Measurements from ENCODE around the gene UBE2E2. TPM values are rescaled to one million over a fixed set of nuclear protein-coding genes. Genes with fewer than 3 reads are reported as not detected.

UBE2E2 gene
- total RNA-seq, 1 experiment from 2014 or later = 38.6 TPM

- H3K23me2 ChIP-seq (ENCODE audit: insufficient read length, low read depth, low read length, poor library complexity, severe bottlenecking) = no peaks in the 10 kb centered on the region
- no peaks in the 10 kb centered on the region for H3K27me3 ChIP-seq (ENCODE audit: insufficient read depth, low read length)
- Mint-ChIP-seq H3K27me3 (ENCODE audit: low read depth) (no peaks in the 10 kb centered on the region), H3K4me1 (peaks cover 3 to 4% of the 10 kb centered on the region in 2 experiments; a peak in 2 of 4 replicates), H3K36me3 (ENCODE audit: insufficient read depth in 1 of 3, low read depth in 3 of 3) (peaks cover 0 to 12% (median 5%) of the 10 kb centered on the region in 3 experiments; a peak in 4 of 7 replicates), H3K4me3 (no peak overlapping the region), H3K9me3 (peaks cover 11 to 12% of the 10 kb centered on the region in 2 experiments), H3K27ac (no peak overlapping the region)
- no peak overlapping the region for H2BK12ac ChIP-seq (ENCODE audit: insufficient read length, low read depth, low read length)
- H3T11ph ChIP-seq (ENCODE audit: low read length) = no peak overlapping the region
- H4K20me1 ChIP-seq (ENCODE audit: control insufficient read depth, insufficient read depth, insufficient read length) = no peaks in the 10 kb centered on the region
- DNase-seq = no peak
- no peaks in the 10 kb centered on the region for H3K9me3 ChIP-seq (ENCODE audit: control insufficient read depth, low read depth, low read length)
- H3K56ac ChIP-seq (ENCODE audit: insufficient read length, low read depth, low read length) = no peak overlapping the region
- no peak overlapping the region for H3K18ac ChIP-seq (ENCODE audit: insufficient read length, low read depth, low read length)
- H3K4me2 ChIP-seq (ENCODE audit: insufficient read depth, insufficient read length, low read length) = no peak overlapping the region
- no peak overlapping the region for H4K91ac ChIP-seq (ENCODE audit: insufficient read length, low read depth, low read length)
- TF ChIP-seq CTCF (conservative IDR thresholded peaks at IDR 0.05) = no peak
- H4K5ac ChIP-seq (ENCODE audit: insufficient read length, low read depth, low read length) = no peak overlapping the region
- H2BK120ac ChIP-seq (ENCODE audit: low read depth, low read length, poor library complexity, severe bottlenecking) = no peak overlapping the region
- no peak overlapping the region for H3K4ac ChIP-seq (ENCODE audit: low read depth, low read length)
- H2AFZ ChIP-seq (ENCODE audit: low read length) = no peak overlapping the region
- no peak overlapping the region for H3K14ac ChIP-seq (ENCODE audit: insufficient read depth, low read length)
- no CpG with 5 or more reads among the region's 3 CpGs for WGBS (ENCODE audit: extremely low coverage, insufficient read length, low lambda C conversion rate)
- H3K4me1 ChIP-seq (ENCODE audit: insufficient read depth, low read length) = no peaks in the 10 kb centered on the region
- no peak overlapping the region for H4K8ac ChIP-seq (replicated peaks; ENCODE audit: insufficient read length, low read depth, low read length)
- no peak overlapping the region for H2BK20ac ChIP-seq (ENCODE audit: low read depth, low read length, poor library complexity, severe bottlenecking)
- no peak overlapping the region for H2AK5ac ChIP-seq (ENCODE audit: insufficient read length, low read length)
- no peaks in the 10 kb centered on the region for H3K79me2 ChIP-seq (ENCODE audit: insufficient read depth, low read length)
- H2BK15ac ChIP-seq (ENCODE audit: low read depth, low read length) = no peak overlapping the region
- H3K79me1 ChIP-seq (ENCODE audit: insufficient read depth, low read depth, low read length, poor library complexity, severe bottlenecking) = no peaks in the 10 kb centered on the region
- no peak overlapping the region for H3K23ac ChIP-seq (ENCODE audit: insufficient read length, low read depth, low read length)
- no peak overlapping the region for H3K9ac ChIP-seq (ENCODE audit: extremely low read depth, insufficient read length, low read length)
- no peak overlapping the region for H3K27ac ChIP-seq (ENCODE audit: insufficient read length, low read depth, low read length)
- H2BK5ac ChIP-seq (ENCODE audit: insufficient read length, low read length) = no peak overlapping the region
Measured at GRCh38 chr3:23637339-23637738, 434.2 kb downstream of the UBE2E2 start.

All from H9 (cell line).